HG03108 (cell line): ENCODE measurements around the gene CCDC167.
A peak's percentile ranks its signal among the peaks of the same experiment; 100 is the strongest.
"Not testable (repeated sequence)": the region's sequence is repeated elsewhere in the genome, so short reads cannot be mapped to it uniquely, and the experiment has no call there.

Source experiments
- ATAC-seq: cut with Tn5 transposase; IDR thresholded peaks from one replicate; pipeline ENCODE4 v1.9.1; 2021; ENCODE audit warnings: moderate library complexity; ENCODE audit not compliant: unreplicated experiment

The CCDC167 gene

DNA sequence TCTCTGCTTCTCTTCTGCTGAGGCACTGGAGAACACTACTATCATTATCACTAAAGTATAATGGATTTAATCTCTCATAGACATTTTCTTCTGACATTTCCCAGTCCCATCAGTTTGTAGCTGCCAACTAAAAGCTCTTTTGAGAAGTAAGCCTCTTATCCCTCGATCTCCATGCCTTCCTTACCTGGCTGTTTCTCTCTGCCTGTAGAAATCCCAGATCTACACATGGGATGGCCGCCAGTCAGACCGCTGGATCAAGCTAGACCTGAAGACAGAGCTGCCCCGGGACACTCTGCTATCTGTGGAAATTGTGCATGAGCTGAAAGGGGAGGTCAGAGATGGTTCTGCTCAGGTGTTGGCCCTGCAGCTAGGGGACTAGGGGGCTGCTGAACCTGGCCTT is 25.4 kb downstream of the CCDC167 start:
- ATAC-seq = no peak

DNA sequence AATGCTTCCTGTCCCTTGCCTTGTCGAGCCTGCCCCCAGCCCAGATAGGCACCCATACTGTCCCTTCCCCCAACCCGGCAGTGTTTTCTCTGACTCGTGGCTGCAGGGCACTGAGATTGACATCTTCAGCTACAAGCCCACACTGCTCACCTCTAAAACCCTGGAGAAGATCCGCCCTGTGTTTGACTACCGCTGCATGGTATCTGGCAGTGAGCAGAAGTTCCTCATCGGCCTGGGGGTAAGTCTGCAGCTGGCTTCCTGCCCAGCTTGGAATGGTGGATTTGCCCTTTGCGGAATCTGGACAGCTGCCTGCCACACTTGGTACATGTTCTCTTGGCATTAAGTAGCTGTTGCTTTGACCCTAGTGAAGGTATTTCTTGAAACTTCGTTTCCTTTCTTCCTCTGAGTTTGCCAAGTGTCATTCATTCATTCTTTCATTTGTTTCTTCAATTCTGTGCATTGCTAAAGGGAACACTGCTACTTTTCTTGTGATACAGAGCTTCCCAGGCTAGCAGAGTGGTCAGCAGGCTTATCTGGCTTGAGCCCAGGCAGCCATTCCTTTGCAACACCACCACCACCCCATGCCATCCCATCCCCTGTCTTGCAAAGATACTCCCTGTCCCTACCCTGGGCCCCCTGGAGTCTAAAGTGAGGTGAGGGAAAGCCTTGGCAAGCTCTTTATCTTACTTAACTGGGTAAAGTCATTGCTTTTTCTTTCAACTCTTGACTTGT is 26.2 kb downstream of the CCDC167 start:
- no peak for ATAC-seq

- ATAC-seq = no peak
These were observed 32.0 kb downstream of the CCDC167 start for GRCh38 chr6:37467718-37468117.

GRCh38 chr6:37463110-37463509 is 36.6 kb downstream of the CCDC167 start:
- no peak for ATAC-seq

DNA sequence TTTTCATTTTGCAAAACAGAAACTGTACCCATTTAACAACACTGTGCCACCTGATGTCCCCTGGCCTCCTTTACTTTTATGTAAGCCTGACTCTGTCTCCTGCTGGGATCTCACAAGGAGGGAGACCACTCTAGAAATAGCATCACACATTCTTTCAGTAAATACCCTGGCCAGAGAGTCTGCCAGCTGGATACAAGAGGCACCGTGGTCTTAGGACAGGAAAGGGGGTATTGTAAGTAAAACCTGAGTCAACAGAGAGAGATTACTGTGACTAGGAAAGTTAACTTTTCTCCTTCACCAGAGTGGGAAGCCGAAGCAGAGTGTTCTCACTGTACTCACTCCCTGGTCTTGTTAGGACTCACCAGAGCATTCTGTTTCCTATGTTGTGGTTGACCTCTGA is 38.9 kb downstream of the CCDC167 start:
- no peak for ATAC-seq

GRCh38 chr6:37459981-37460800 is 39.5 kb downstream of the CCDC167 start:
- no peak for ATAC-seq

- ATAC-seq = no peak
These were observed 42.7 kb downstream of the CCDC167 start for GRCh38 chr6:37456816-37457560.

DNA sequence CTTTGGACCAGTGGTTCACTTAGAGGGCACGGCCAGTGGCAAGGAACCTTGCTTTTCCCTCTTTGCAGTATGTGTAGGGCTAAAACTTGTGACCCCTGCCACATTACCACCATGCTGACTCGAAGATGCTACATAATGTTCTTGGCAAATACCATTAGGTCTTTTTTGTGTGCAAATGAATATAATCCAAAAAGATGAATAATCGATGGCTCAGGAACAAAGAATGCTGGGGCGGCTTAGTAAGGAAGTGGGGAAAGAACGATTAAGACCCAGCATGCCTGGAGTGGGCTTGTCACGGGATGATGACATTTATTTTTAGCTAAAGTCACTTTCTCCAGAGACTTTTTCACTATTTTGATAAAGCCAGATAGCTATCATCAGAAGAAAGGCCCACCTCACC is 43.6 kb downstream of the CCDC167 start:
- no peak for ATAC-seq

DNA sequence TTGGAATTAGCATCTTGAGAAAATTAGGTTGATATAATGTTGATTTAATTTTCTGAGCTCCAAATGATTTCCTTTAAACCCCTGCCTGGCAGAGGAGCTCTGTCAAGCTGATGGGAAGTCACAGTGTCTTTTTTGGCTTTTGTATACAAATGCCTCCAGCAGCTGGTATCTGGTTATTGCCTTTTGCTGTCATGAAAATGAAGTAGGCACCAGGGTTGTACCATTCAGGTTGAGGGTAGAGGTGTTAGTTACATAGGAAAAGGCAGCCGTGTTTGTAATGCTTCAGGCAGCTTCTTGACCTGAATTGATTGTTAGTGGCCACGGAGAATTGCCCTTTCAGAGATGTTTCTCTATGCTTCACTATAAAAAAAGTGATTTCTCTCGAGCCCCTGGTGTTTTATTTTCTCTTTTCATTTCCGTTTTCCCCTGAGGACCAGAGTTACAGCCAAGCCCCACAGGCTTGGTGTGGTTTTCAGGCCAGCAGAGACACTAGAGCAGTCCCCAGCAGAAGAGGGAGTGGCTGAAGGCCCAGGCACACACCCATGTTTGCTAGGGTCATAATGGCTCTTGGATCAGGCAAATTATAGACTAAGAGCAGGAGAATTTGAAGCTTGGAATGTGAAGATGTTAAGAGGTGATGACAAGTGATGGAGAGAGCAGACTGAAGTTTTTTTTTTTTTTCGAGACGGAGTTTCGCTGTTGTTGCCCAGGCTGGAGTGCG is 45.1 kb downstream of the CCDC167 start:
- no peak for ATAC-seq

DNA sequence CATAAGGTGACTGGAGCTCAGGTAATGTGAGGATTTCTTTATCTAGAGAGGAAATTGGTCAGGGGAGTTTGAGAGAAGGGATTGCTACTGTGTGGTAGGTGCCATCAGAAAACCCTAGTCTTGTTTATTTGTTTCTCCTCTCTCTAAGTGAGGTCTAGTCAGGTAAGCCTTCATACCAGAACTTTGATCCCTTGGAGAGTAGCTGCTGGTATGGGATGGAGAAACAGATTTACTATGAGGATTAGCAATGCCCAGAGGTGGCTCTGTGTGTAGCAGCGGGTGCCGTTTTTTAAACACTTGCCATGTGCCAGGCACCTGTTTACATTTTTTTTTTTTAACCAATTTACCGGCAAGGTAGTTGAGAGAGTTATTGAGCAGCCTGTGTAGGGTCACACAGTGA is 47.2 kb downstream of the CCDC167 start:
- no peak for ATAC-seq

- no peak for ATAC-seq
These were observed 48.1 kb downstream of the CCDC167 start for GRCh38 chr6:37451441-37452193.

DNA sequence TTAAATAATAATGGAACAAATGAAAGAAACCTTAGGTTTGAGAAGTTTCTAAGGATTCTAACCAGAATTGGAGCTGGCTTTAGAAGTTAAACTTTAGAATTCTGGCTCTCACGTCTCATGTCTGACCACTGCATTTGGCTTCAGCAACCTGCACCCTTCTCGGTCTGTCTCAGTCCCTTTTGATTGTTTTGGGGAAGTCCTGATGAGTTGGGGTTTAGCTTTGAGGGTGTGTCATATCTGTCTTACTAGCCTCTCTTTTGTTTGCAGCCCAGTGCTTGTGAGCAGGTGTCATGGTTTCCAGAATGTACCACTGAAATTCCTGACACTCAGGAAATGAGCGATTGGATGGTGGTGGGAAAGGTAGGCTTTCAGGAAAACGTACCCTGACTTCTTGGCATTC is 49.7 kb downstream of the CCDC167 start:
- no peak for ATAC-seq

DNA sequence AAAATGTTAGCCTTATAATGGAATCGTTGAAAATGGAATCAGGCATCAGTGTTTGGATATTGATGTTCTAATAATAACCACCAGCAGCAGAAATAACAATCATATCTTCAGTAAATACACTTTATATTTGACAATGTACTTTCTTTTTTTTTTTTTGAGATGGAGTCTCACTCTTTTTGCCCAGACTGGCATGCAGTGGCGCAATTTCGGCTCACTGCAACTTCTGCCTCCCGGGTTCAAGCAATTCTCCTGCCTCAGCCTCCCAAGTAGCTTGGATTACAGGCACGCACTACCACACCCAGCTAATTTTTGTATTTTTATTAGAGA is 56.5 kb downstream of the CCDC167 start:
- ATAC-seq = not testable (repeated sequence)

DNA sequence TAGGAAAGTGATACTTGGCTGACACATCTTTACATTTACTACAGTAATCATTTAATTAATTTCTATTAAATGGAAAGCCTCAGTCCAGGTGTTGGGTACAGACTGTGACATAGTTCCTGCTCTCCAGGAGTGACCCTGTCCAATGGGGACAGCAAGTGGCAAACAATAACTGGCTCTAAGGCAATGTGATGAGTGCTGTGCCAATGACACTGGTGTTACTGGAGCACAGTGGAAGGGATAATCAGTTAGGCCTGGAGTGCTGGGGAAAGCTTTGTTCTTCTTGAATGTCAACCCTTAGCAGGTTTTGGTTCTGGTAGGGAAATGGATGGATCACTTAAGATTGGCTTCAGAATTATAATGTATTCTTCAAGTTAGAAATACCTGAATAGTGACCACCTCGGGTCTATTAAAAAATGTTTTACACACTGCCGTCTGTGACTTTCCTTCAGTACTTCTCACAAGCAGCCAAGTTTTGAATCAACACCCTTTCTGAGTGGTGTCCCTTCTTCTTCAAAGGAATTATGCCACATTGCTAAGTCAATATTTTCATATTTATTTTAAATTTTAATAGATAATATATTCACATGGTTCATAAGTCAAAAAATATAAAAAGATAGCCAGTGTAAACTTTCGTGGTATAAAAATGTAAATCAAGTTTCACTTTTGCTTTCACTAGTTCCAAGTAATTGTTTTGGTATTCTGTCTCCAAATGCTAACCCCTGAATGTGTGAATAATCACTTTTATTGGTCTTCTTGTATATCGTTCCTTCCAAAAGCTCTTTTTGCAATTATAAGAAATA is 57.1 kb downstream of the CCDC167 start:
- ATAC-seq = no peak

GRCh38 chr6:37441651-37442050 is 58.0 kb downstream of the CCDC167 start:
- no peak for ATAC-seq

- ATAC-seq = no peak
These were observed 60.8 kb downstream of the CCDC167 start for GRCh38 chr6:37438930-37439329.

DNA sequence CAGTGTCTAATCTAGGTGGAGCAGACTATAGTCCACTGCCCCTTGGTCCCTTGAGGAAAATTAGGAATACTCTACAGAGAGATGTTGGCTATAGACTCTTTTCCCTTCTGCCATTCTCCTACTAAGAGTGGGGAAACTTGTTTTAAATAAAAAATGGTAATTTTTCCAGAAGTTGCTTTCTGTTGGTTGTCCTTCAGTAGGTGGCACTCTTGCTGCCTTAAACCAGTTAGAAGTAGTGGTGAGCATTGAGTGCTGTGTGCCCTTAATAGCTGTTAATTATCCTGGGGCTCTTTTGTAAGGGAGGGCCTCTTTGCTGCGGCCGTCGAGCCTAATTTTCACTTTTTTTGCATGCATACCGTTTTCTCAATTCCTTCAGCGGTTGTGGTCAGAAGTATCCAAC is 63.9 kb downstream of the CCDC167 start:
- ATAC-seq = no peak

DNA sequence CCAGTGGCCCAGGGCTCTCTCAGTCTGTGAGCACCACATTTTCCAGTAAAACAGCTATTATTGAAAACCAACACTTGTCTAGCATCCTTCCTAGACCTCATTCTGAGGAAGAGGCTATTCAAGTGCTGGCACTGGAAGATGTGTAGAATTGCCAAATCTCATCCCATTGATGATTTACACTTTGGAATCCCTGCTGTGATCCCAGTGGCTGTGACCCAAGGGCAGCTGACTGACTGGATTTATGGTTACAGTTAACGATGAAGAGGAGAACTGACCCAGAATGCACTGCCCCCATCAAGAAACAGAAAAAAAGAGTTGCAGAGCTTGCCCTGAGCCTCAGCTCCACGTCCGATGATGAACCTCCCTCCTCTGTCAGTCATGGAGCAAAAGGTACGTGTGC is 64.3 kb downstream of the CCDC167 start:
- ATAC-seq = no peak

- peak; percentile 44 for ATAC-seq
These were observed 65.9 kb downstream of the CCDC167 start for GRCh38 chr6:37433657-37434271.
